IPS-15b (cell line): ENCODE data around the gene GADD45GIP1.

ENCODE experiments used
- H3K27me3 ChIP-seq: one replicate; pipeline ENCODE4 v1.6.1; 2013; ENCODE audit warnings: low read length; ENCODE audit not compliant: control insufficient read depth, insufficient read depth
- H3K36me3 ChIP-seq: one replicate; pipeline ENCODE4 v1.6.1; 2013; ENCODE audit warnings: low read length; ENCODE audit not compliant: control insufficient read depth, insufficient read depth
- H3K4me1 ChIP-seq: one replicate; pipeline ENCODE4 v1.6.1; 2013; ENCODE audit warnings: mild to moderate bottlenecking, low read length; ENCODE audit not compliant: control insufficient read depth, insufficient read depth
- H3K4me3 ChIP-seq: one replicate; pipeline ENCODE4 v1.5.1; 2013; ENCODE audit warnings: low read depth, low read length
- H3K9ac ChIP-seq: one replicate; pipeline ENCODE4 v1.6.1; 2013; ENCODE audit warnings: low read depth, mild to moderate bottlenecking, low read length
- H3K9me3 ChIP-seq: one replicate; pipeline ENCODE4 v1.6.1; 2013; ENCODE audit warnings: mild to moderate bottlenecking, low read length; ENCODE audit not compliant: control insufficient read depth, insufficient read depth

Gene GADD45GIP1

GRCh38 chr19:12944104-12944674 lies 12.8 kb downstream of the GADD45GIP1 start:
- Histone ChIP-seq H3K4me3 (no peak overlapping the region), H3K9me3 (no peaks in the 10 kb centered on the region), H3K36me3 (peaks cover 66% of the 10 kb centered on the region), H3K27me3 (no peaks in the 10 kb centered on the region), H3K4me1 (peaks cover 4% of the 10 kb centered on the region), H3K9ac (no peak overlapping the region)

- Histone ChIP-seq H3K36me3 (peaks cover 62% of the 10 kb centered on the region), H3K4me3 (no peak overlapping the region), H3K9ac (no peak overlapping the region), H3K27me3 (no peaks in the 10 kb centered on the region), H3K9me3 (no peaks in the 10 kb centered on the region), H3K4me1 (peaks cover 4% of the 10 kb centered on the region)
These were observed 13.5 kb downstream of the GADD45GIP1 start for GRCh38 chr19:12943437-12944044.

GRCh38 chr19:12940897-12941296 lies 16.1 kb downstream of the GADD45GIP1 start:
- Histone ChIP-seq H3K4me1 (peaks cover 4% of the 10 kb centered on the region), H3K36me3 (peaks cover 51% of the 10 kb centered on the region), H3K27me3 (no peaks in the 10 kb centered on the region), H3K9ac (peak overlapping the region; percentile 8), H3K9me3 (no peaks in the 10 kb centered on the region), H3K4me3 (no peak overlapping the region)

- H3K4me1 ChIP-seq, result peaks cover 4% of the 10 kb centered on the region
These were observed 17.0 kb downstream of the GADD45GIP1 start for GRCh38 chr19:12939975-12940423.

GRCh38 chr19:12938779-12939601 lies 18.0 kb downstream of the GADD45GIP1 start:
- Histone ChIP-seq H3K9ac (peak overlapping the region; percentile 82), H3K36me3 (peaks cover 46% of the 10 kb centered on the region), H3K4me1 (peaks cover 6% of the 10 kb centered on the region)

More at GRCh38 chr19:12939975-12940423, 17.0 kb downstream of the GADD45GIP1 start:
- Histone ChIP-seq H3K36me3 (peaks cover 51% of the 10 kb centered on the region), H3K4me3 (peak overlapping the region; percentile 88), H3K9me3 (no peaks in the 10 kb centered on the region), H3K9ac (no peak overlapping the region), H3K27me3 (no peaks in the 10 kb centered on the region)

GRCh38 chr19:12937927-12938778 lies 18.9 kb downstream of the GADD45GIP1 start, which contains the start of gene CALR:
Gene CALR, plus strand, starts transcription at chr19:12938609. Its CDS starts 71 bp downstream, at chr19:12938680.
- H3K9me3 ChIP-seq, result no peaks in the 10 kb centered on the region
- H3K4me3 ChIP-seq, result peak within 1 kb of the TSS; percentile 88
- peaks cover 7% of the 10 kb centered on the region for H3K4me1 ChIP-seq
- H3K27me3 ChIP-seq, result no peaks in the 10 kb centered on the region
- H3K36me3 ChIP-seq, result peaks cover 41% of the 10 kb centered on the region
- peak within 1 kb of the TSS; percentile 82 for H3K9ac ChIP-seq

More at GRCh38 chr19:12938779-12939601, 18.0 kb downstream of the GADD45GIP1 start:
- H3K27me3 ChIP-seq, result no peaks in the 10 kb centered on the region
- no peaks in the 10 kb centered on the region for H3K9me3 ChIP-seq
- H3K4me3 ChIP-seq, result peak overlapping the region; percentile 88

GRCh38 chr19:12937093-12937926 lies 19.7 kb downstream of the GADD45GIP1 start:
- Histone ChIP-seq H3K4me1 (peaks cover 7% of the 10 kb centered on the region), H3K9ac (peak overlapping the region; percentile 51), H3K36me3 (peaks cover 37% of the 10 kb centered on the region), H3K9me3 (no peaks in the 10 kb centered on the region), H3K27me3 (no peaks in the 10 kb centered on the region), H3K4me3 (peak overlapping the region; percentile 88)

- H3K9ac ChIP-seq, result no peak overlapping the region
- no peak overlapping the region for H3K4me3 ChIP-seq
- H3K9me3 ChIP-seq, result no peaks in the 10 kb centered on the region
- peaks cover 7% of the 10 kb centered on the region for H3K4me1 ChIP-seq
- H3K36me3 ChIP-seq, result peaks cover 31% of the 10 kb centered on the region
- no peaks in the 10 kb centered on the region for H3K27me3 ChIP-seq
These were observed 20.4 kb downstream of the GADD45GIP1 start for GRCh38 chr19:12936582-12936981.

GRCh38 chr19:12935071-12935470 lies 22.0 kb downstream of the GADD45GIP1 start:
- H3K36me3 ChIP-seq, result peaks cover 23% of the 10 kb centered on the region
- H3K27me3 ChIP-seq, result no peaks in the 10 kb centered on the region
- H3K4me3 ChIP-seq, result no peak overlapping the region
- peaks cover 7% of the 10 kb centered on the region for H3K4me1 ChIP-seq
- H3K9ac ChIP-seq, result no peak overlapping the region
- no peaks in the 10 kb centered on the region for H3K9me3 ChIP-seq

GRCh38 chr19:12933287-12934072 lies 23.5 kb downstream of the GADD45GIP1 start, which contains the start of gene FARSA:
Gene FARSA, minus strand, starts transcription at chr19:12933711. Its CDS starts 15 bp downstream, at chr19:12933696.
- Histone ChIP-seq H3K9me3 (no peaks in the 10 kb centered on the region), H3K9ac (peak within 1 kb of the TSS; percentile 96), H3K4me1 (peaks cover 2% of the 10 kb centered on the region), H3K4me3 (peak within 1 kb of the TSS; percentile 99), H3K36me3 (peaks cover 27% of the 10 kb centered on the region), H3K27me3 (no peaks in the 10 kb centered on the region)
